WTC11 (cell line): ENCODE results near the gene PARD3B.

ENCODE experiments used
- CTCF ChIP-seq: fragments of 200-600 bp; IDR thresholded peaks from 2 replicates; pipeline ENCODE4 v1.8.0; 2022; ENCODE audit warnings: antibody characterized with exemption
- ESRRA ChIP-seq: sonication (generic); formaldehyde crosslinking; IDR thresholded peaks from 2 replicates; pipeline ENCODE4 v1.8.1; 2022; ENCODE audit warnings: mild to moderate bottlenecking, missing genetic modification reagents, borderline replicate concordance
- FOXP1 ChIP-seq: sonication (generic); formaldehyde crosslinking; IDR thresholded peaks from 2 replicates; pipeline ENCODE4 v1.8.0; 2022; ENCODE audit warnings: missing genetic modification reagents, mild to moderate bottlenecking, moderate library complexity, borderline replicate concordance
- OVOL2 ChIP-seq: fragments of 250-450 bp; sonication (Bioruptor Pico); IDR thresholded peaks from 2 replicates; pipeline ENCODE4 v1.9.0; 2021; ENCODE audit warnings: mild to moderate bottlenecking, borderline replicate concordance
- SOX15 ChIP-seq: fragments of 250-450 bp; sonication (Bioruptor Pico); IDR thresholded peaks from 2 replicates; pipeline ENCODE4 v1.9.0; 2021; ENCODE audit warnings: mild to moderate bottlenecking
- ZNF232 ChIP-seq: sonication (generic); formaldehyde crosslinking; IDR thresholded peaks from 2 replicates; pipeline ENCODE4 v1.8.0; 2022; ENCODE audit warnings: mild to moderate bottlenecking, missing genetic modification reagents
- TF ChIP-seq, protein P1 (sequence below): sonication (generic); formaldehyde crosslinking; IDR thresholded peaks from 2 replicates; pipeline ENCODE4 v1.8.1; 2023; ENCODE audit warnings: mild to moderate bottlenecking, missing genetic modification reagents

DNA sequence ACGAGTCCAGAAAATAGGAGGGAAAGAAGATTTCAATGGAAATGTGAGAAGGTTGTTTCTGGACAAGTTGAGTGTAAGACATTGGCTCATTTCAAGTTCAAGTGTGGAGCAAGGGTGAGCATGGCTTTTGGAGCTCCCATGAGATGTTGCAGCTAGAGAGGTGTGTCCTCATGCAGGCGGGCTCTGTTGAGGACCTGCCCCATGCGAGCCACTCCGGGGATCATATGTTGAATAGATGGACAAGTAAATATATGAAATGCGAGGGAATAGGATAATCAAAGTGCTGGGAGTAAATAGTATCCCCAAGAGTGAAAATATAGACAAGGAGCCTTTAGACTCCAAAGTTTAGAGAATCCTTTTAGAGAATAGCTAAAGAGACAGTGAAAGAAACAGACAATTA is 936.6 kb downstream of the PARD3B start:
- TF ChIP-seq CTCF (no peak), SOX15 (CRISPR knock-in tag) (no peak), OVOL2 (CRISPR knock-in tag) (no peak), ESRRA (CRISPR knock-in tag) (no peak), FOXP1 (CRISPR knock-in tag) (no peak), ZNF232 (CRISPR knock-in tag) (no peak)
- TF ChIP-seq, protein P1, sequence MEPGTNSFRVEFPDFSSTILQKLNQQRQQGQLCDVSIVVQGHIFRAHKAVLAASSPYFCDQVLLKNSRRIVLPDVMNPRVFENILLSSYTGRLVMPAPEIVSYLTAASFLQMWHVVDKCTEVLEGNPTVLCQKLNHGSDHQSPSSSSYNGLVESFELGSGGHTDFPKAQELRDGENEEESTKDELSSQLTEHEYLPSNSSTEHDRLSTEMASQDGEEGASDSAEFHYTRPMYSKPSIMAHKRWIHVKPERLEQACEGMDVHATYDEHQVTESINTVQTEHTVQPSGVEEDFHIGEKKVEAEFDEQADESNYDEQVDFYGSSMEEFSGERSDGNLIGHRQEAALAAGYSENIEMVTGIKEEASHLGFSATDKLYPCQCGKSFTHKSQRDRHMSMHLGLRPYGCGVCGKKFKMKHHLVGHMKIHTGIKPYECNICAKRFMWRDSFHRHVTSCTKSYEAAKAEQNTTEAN (CRISPR knock-in tag) = no peak
